ENCODE data around the gene DMRTC2. TPM values are rescaled to one million over a fixed set of nuclear protein-coding genes. Genes with fewer than 3 reads are reported as not detected.

Gene DMRTC2
- polyA plus RNA-seq, 1 donor (not counting 4 experiments of a cell fraction or from before 2014, with no cell fraction given): not detected

DNA sequence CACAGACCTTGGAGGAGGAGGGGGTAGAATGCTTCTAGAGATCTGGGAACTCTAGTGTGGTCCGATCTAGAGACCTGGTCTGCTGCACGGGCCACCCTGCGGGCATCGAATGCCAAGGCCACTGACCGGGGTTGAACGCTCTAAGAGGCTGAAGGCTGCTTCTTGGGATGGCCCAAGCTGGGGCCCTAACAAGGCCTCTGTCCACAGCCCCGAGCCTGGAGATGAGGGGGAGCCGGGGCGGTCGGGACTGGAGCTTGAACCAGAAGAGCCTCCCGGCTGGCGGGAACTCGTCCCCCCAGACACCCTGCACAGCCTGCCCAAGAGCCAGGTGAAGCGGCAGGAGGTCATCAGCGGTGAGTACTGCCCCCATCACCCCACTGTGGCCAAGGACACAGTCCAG, 53.4 kb downstream of the DMRTC2 start:
- H3K9ac ChIP-seq (ENCODE audit: control insufficient read depth, extremely low read depth, insufficient read depth, low read length): no peak overlapping the region
- TF ChIP-seq EZH2 (IDR thresholded peaks at IDR 0.05; ENCODE audit: low read length): no peak
- TF ChIP-seq, protein P1, sequence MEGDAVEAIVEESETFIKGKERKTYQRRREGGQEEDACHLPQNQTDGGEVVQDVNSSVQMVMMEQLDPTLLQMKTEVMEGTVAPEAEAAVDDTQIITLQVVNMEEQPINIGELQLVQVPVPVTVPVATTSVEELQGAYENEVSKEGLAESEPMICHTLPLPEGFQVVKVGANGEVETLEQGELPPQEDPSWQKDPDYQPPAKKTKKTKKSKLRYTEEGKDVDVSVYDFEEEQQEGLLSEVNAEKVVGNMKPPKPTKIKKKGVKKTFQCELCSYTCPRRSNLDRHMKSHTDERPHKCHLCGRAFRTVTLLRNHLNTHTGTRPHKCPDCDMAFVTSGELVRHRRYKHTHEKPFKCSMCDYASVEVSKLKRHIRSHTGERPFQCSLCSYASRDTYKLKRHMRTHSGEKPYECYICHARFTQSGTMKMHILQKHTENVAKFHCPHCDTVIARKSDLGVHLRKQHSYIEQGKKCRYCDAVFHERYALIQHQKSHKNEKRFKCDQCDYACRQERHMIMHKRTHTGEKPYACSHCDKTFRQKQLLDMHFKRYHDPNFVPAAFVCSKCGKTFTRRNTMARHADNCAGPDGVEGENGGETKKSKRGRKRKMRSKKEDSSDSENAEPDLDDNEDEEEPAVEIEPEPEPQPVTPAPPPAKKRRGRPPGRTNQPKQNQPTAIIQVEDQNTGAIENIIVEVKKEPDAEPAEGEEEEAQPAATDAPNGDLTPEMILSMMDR (optimal IDR thresholded peaks at IDR 0.05 in 1 of 3, IDR thresholded peaks at IDR 0.05 in 1 of 3, conservative IDR thresholded peaks at IDR 0.05 in 1 of 3; ENCODE audit: extremely low read depth in 1 of 3, insufficient read depth in 2 of 3, low read length in 3 of 3): no peak

More for the DNA sequence above, 53.4 kb downstream of the DMRTC2 start:
- no peaks in the 10 kb centered on the region for H3K4me1 ChIP-seq (ENCODE audit: control insufficient read depth, extremely low read depth, insufficient read depth, low read length)
- FAIRE-seq (no peak), DNase-seq (ENCODE audit: low read depth, low spot score) (no peak)
- H3K9me1 ChIP-seq (ENCODE audit: control insufficient read depth, extremely low read depth, insufficient read depth, low read length): no peaks in the 10 kb centered on the region
- dilution Hi-C loops (cut with MboI; ENCODE audit: extremely low pct_ligation_motif_present, low sequenced_read_pairs): no loop called here
- no peak overlapping the region for H3K4me2 ChIP-seq (ENCODE audit: control insufficient read depth, extremely low read depth, insufficient read depth, low read depth, low read length)
- peaks cover 2% of the 10 kb centered on the region for H4K20me1 ChIP-seq (ENCODE audit: control insufficient read depth, extremely low read depth, insufficient read depth, low read length)
- H3K79me2 ChIP-seq (ENCODE audit: control insufficient read depth, insufficient read depth, low read length): no peaks in the 10 kb centered on the region
- no peak overlapping the region for H2AFZ ChIP-seq (ENCODE audit: control insufficient read depth, low read length)
- no peak overlapping the region for H3K27ac ChIP-seq (ENCODE audit: control insufficient read depth, insufficient read depth, low read length)
- peaks cover 32 to 51% of the 10 kb centered on the region in 2 experiments for H3K36me3 ChIP-seq (ENCODE audit: control insufficient read depth in 2 of 2, extremely low read depth in 1 of 2, insufficient read depth in 2 of 2, low read length in 2 of 2)
- no peak overlapping the region for H3K4me3 ChIP-seq (ENCODE audit: control insufficient read depth in 2 of 3, extremely low read depth in 1 of 3, insufficient read depth in 2 of 3, low read depth in 1 of 3, low read length in 3 of 3)
- no peaks in the 10 kb centered on the region for H3K9me3 ChIP-seq (ENCODE audit: control insufficient read depth, low read depth, low read length)
- H3K27me3 ChIP-seq (ENCODE audit: control insufficient read depth, extremely low read depth, insufficient read depth, low read length): no peaks in the 10 kb centered on the region

Small RNAs within 50 kb of the gene (small RNA-seq; reads per million reads assigned to genes)
- 0 to 0.25 (median 0) reads per million in 3 experiments for gene MIR6797 (ENCODE audit: insufficient read length in 3 of 3, low read depth in 3 of 3, low replicate concordance in 1 of 3)

Other genes starting within 250 kb of the DMRTC2 start
- gene CEACAM4, start 218.0 kb upstream of the DMRTC2 start, polyA plus RNA-seq: not detected in 3 replicates
- not detected in 3 replicates for gene CEACAM7, start 156.8 kb upstream of the DMRTC2 start, polyA plus RNA-seq
- gene CEACAM5, start 136.4 kb upstream of the DMRTC2 start, polyA plus RNA-seq: 0.03 TPM in 1 of 3 replicates, not detected in the others
- gene CEACAM6, start 89.5 kb upstream of the DMRTC2 start, polyA plus RNA-seq: 0.28 to 1.2 TPM (median 1.00 TPM) in 3 replicates
- gene CEACAM3, start 48.5 kb upstream of the DMRTC2 start, polyA plus RNA-seq: not detected in 3 replicates
- gene LYPD4, start 359 bp upstream of the DMRTC2 start, polyA plus RNA-seq: not detected in 3 replicates
- 2,269 to 3,039 TPM (median 2,290 TPM) in 3 replicates for gene RPS19, start 15.2 kb downstream of the DMRTC2 start, polyA plus RNA-seq
- 0.07 to 0.19 TPM (median 0.14 TPM) in 3 replicates for gene CD79A, start 32.2 kb downstream of the DMRTC2 start, polyA plus RNA-seq
- gene ARHGEF1, start 38.1 kb downstream of the DMRTC2 start, polyA plus RNA-seq: 30.5 to 58.4 TPM (median 43.1 TPM) in 3 replicates
- not detected in 3 replicates for gene ERFL, start 83.4 kb downstream of the DMRTC2 start, polyA plus RNA-seq
- gene RABAC1, start 114.3 kb downstream of the DMRTC2 start, polyA plus RNA-seq: 107 to 232 TPM (median 132 TPM) in 3 replicates
- 0.05 to 0.09 TPM in 2 of 3 replicates, not detected in the other for gene ATP1A3, start 149.2 kb downstream of the DMRTC2 start, polyA plus RNA-seq
- 0.06 to 0.44 TPM (median 0.17 TPM) in 3 replicates for gene GRIK5, start 225.2 kb downstream of the DMRTC2 start, polyA plus RNA-seq
- 6.8 to 14.7 TPM (median 13.1 TPM) in 3 replicates for gene ZNF574, start 231.1 kb downstream of the DMRTC2 start, polyA plus RNA-seq

Data from keratinocyte (primary cell).